Measurements from ENCODE around the gene MAGI2.

Gene MAGI2

GRCh38 chr7:79377097-79377496 lies 76.4 kb downstream of the MAGI2 start:
- Histone ChIP-seq H3K27me3 (ENCODE audit: control insufficient read depth, insufficient read depth, low read length) (no peaks in the 10 kb centered on the region), H3K4me3 (ENCODE audit: low read depth, low read length) (no peak overlapping the region), H3K36me3 (ENCODE audit: control insufficient read depth, insufficient read depth, low read length) (no peaks in the 10 kb centered on the region), H3K9me3 (ENCODE audit: control insufficient read depth, insufficient read depth, low read depth, low read length) (no peaks in the 10 kb centered on the region), H3K4me1 (ENCODE audit: control insufficient read depth, insufficient read depth, low read length) (no peaks in the 10 kb centered on the region), H3K27ac (ENCODE audit: low read depth, low read length) (no peak overlapping the region), H3K9ac (ENCODE audit: low read length) (no peak overlapping the region)

GRCh38 chr7:79376299-79377025 lies 77.0 kb downstream of the MAGI2 start:
- H3K9ac ChIP-seq (ENCODE audit: low read length): no peak overlapping the region
- no peaks in the 10 kb centered on the region for H3K9me3 ChIP-seq (ENCODE audit: control insufficient read depth, insufficient read depth, low read depth, low read length)
- no peaks in the 10 kb centered on the region for H3K36me3 ChIP-seq (ENCODE audit: control insufficient read depth, insufficient read depth, low read length)
- no peaks in the 10 kb centered on the region for H3K4me1 ChIP-seq (ENCODE audit: control insufficient read depth, insufficient read depth, low read length)
- H3K27me3 ChIP-seq (ENCODE audit: control insufficient read depth, insufficient read depth, low read length): no peaks in the 10 kb centered on the region
- H3K4me3 ChIP-seq (ENCODE audit: low read depth, low read length): no peak overlapping the region
- H3K27ac ChIP-seq (ENCODE audit: low read depth, low read length): no peak overlapping the region

DNA sequence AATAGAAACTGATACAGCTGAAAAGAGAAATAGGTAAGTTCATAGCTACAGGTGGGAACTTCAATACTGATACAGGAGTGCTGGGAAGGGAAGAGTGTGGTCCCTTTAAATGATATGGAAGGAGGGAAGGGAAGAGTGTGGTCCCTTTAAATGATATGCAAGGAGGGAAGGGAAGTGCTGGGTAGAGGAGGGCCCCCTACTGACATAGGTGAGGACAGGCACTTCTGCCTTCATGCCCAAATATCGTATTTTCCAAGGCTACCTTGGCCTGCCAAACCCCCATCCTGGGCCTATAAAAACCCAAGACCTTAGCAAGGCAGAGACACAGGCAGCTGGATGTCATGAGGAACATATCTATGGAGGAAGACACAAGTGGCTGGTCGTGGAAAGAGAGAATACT lies 92.3 kb downstream of the MAGI2 start:
- Histone ChIP-seq H3K36me3 (ENCODE audit: control insufficient read depth, insufficient read depth, low read length) (no peaks in the 10 kb centered on the region), H3K4me1 (ENCODE audit: control insufficient read depth, insufficient read depth, low read length) (no peaks in the 10 kb centered on the region), H3K9me3 (ENCODE audit: control insufficient read depth, insufficient read depth, low read depth, low read length) (no peaks in the 10 kb centered on the region), H3K4me3 (ENCODE audit: low read depth, low read length) (no peak overlapping the region), H3K27ac (ENCODE audit: low read depth, low read length) (no peak overlapping the region), H3K9ac (ENCODE audit: low read length) (no peak overlapping the region), H3K27me3 (ENCODE audit: control insufficient read depth, insufficient read depth, low read length) (no peaks in the 10 kb centered on the region)

GRCh38 chr7:79359827-79360226 lies 93.6 kb downstream of the MAGI2 start:
- Histone ChIP-seq H3K27me3 (ENCODE audit: control insufficient read depth, insufficient read depth, low read length) (no peaks in the 10 kb centered on the region), H3K9me3 (ENCODE audit: control insufficient read depth, insufficient read depth, low read depth, low read length) (no peaks in the 10 kb centered on the region), H3K9ac (ENCODE audit: low read length) (no peak overlapping the region), H3K36me3 (ENCODE audit: control insufficient read depth, insufficient read depth, low read length) (no peaks in the 10 kb centered on the region), H3K4me3 (ENCODE audit: low read depth, low read length) (no peak overlapping the region), H3K4me1 (ENCODE audit: control insufficient read depth, insufficient read depth, low read length) (no peaks in the 10 kb centered on the region), H3K27ac (ENCODE audit: low read depth, low read length) (no peak overlapping the region)

- Histone ChIP-seq H3K36me3 (ENCODE audit: control insufficient read depth, insufficient read depth, low read length) (no peaks in the 10 kb centered on the region), H3K27me3 (ENCODE audit: control insufficient read depth, insufficient read depth, low read length) (no peaks in the 10 kb centered on the region), H3K27ac (ENCODE audit: low read depth, low read length) (no peak overlapping the region), H3K4me1 (ENCODE audit: control insufficient read depth, insufficient read depth, low read length) (no peaks in the 10 kb centered on the region), H3K9ac (ENCODE audit: low read length) (no peak overlapping the region), H3K4me3 (ENCODE audit: low read depth, low read length) (no peak overlapping the region), H3K9me3 (ENCODE audit: control insufficient read depth, insufficient read depth, low read depth, low read length) (no peaks in the 10 kb centered on the region)
Observed at GRCh38 chr7:79357101-79357500, 96.4 kb downstream of the MAGI2 start.

DNA sequence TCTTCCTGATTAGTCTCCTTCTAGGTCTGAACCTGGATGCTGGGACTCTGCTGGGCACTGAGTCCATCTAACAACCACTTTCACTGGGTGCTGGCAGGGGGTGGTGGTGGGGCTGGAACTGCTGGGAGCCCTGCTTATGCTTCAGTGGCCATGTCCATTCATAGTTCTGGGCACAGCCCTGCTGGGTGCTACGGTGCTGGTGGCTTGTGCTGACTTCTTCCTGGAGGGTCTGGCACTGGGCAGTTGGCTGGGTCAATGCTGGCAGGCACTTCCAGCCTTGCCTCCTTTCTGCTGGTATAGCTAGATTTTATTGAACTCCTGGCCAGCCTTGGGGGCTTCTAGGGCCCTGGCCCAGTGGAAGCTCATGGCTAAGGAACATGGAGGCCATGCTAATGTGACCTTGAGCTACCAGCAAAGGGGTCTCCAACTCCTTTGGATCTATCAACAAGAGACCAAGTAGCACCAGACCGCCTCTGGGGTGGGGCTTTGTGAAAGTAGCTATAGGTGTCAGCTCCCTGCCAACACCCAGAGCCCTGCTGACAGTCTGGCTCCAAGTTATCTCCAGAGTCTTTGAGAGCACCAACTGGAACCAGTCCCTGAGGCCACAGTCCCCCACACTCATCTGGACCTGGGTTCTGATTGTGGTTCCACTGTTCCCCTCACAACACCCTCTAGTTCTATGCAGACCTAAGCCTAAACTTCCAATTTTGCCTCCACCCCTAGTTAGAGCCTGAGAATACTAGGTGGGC lies 99.6 kb downstream of the MAGI2 start:
- Histone ChIP-seq H3K27ac (ENCODE audit: low read depth, low read length) (no peak overlapping the region), H3K9me3 (ENCODE audit: control insufficient read depth, insufficient read depth, low read depth, low read length) (no peaks in the 10 kb centered on the region), H3K4me1 (ENCODE audit: control insufficient read depth, insufficient read depth, low read length) (no peaks in the 10 kb centered on the region), H3K4me3 (ENCODE audit: low read depth, low read length) (no peak overlapping the region), H3K9ac (ENCODE audit: low read length) (no peak overlapping the region), H3K27me3 (ENCODE audit: control insufficient read depth, insufficient read depth, low read length) (no peaks in the 10 kb centered on the region), H3K36me3 (ENCODE audit: control insufficient read depth, insufficient read depth, low read length) (no peaks in the 10 kb centered on the region)

- no peaks in the 10 kb centered on the region for H3K27me3 ChIP-seq (ENCODE audit: control insufficient read depth, insufficient read depth, low read length)
- H3K4me3 ChIP-seq (ENCODE audit: low read depth, low read length): no peak overlapping the region
- no peaks in the 10 kb centered on the region for H3K4me1 ChIP-seq (ENCODE audit: control insufficient read depth, insufficient read depth, low read length)
- no peaks in the 10 kb centered on the region for H3K36me3 ChIP-seq (ENCODE audit: control insufficient read depth, insufficient read depth, low read length)
- no peaks in the 10 kb centered on the region for H3K9me3 ChIP-seq (ENCODE audit: control insufficient read depth, insufficient read depth, low read depth, low read length)
- no peak overlapping the region for H3K9ac ChIP-seq (ENCODE audit: low read length)
- no peak overlapping the region for H3K27ac ChIP-seq (ENCODE audit: low read depth, low read length)
Observed at GRCh38 chr7:79352323-79352722, 101.1 kb downstream of the MAGI2 start.

DNA sequence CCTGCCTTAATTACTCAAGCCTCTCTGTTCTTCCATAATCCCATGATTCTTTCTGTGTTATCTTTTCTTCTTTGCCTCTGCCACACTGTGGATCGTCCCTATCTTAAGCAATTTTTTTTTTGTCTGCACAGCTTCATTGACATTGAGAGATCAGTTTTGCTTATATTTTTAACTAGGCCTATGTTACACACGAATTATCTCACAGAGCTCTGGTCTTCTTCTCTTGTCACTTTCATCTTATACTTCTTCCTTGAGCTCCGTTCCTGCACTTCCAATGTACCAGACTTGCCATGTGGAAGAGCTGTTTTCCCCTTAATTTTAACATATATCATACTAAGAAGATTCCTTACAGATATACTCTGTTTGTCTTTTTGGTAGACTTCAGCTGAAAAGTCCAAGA lies 106.1 kb downstream of the MAGI2 start:
- no peaks in the 10 kb centered on the region for H3K4me1 ChIP-seq (ENCODE audit: control insufficient read depth, insufficient read depth, low read length)
- H3K9ac ChIP-seq (ENCODE audit: low read length): no peak overlapping the region
- no peaks in the 10 kb centered on the region for H3K36me3 ChIP-seq (ENCODE audit: control insufficient read depth, insufficient read depth, low read length)
- no peak overlapping the region for H3K27ac ChIP-seq (ENCODE audit: low read depth, low read length)
- no peak overlapping the region for H3K4me3 ChIP-seq (ENCODE audit: low read depth, low read length)
- H3K27me3 ChIP-seq (ENCODE audit: control insufficient read depth, insufficient read depth, low read length): no peaks in the 10 kb centered on the region
- no peaks in the 10 kb centered on the region for H3K9me3 ChIP-seq (ENCODE audit: control insufficient read depth, insufficient read depth, low read depth, low read length)

- no peak overlapping the region for H3K4me3 ChIP-seq (ENCODE audit: low read depth, low read length)
- H3K36me3 ChIP-seq (ENCODE audit: control insufficient read depth, insufficient read depth, low read length): no peaks in the 10 kb centered on the region
- no peaks in the 10 kb centered on the region for H3K9me3 ChIP-seq (ENCODE audit: control insufficient read depth, insufficient read depth, low read depth, low read length)
- no peak overlapping the region for H3K27ac ChIP-seq (ENCODE audit: low read depth, low read length)
- H3K9ac ChIP-seq (ENCODE audit: low read length): no peak overlapping the region
- H3K27me3 ChIP-seq (ENCODE audit: control insufficient read depth, insufficient read depth, low read length): no peaks in the 10 kb centered on the region
- H3K4me1 ChIP-seq (ENCODE audit: control insufficient read depth, insufficient read depth, low read length): no peaks in the 10 kb centered on the region
Observed at GRCh38 chr7:79341902-79342301, 111.6 kb downstream of the MAGI2 start.

GRCh38 chr7:79340212-79340611 lies 113.3 kb downstream of the MAGI2 start:
- H3K9me3 ChIP-seq (ENCODE audit: control insufficient read depth, insufficient read depth, low read depth, low read length): no peaks in the 10 kb centered on the region
- no peaks in the 10 kb centered on the region for H3K36me3 ChIP-seq (ENCODE audit: control insufficient read depth, insufficient read depth, low read length)
- H3K9ac ChIP-seq (ENCODE audit: low read length): no peak overlapping the region
- no peaks in the 10 kb centered on the region for H3K27me3 ChIP-seq (ENCODE audit: control insufficient read depth, insufficient read depth, low read length)
- H3K4me3 ChIP-seq (ENCODE audit: low read depth, low read length): no peak overlapping the region
- H3K4me1 ChIP-seq (ENCODE audit: control insufficient read depth, insufficient read depth, low read length): no peaks in the 10 kb centered on the region
- no peak overlapping the region for H3K27ac ChIP-seq (ENCODE audit: low read depth, low read length)

- no peaks in the 10 kb centered on the region for H3K9me3 ChIP-seq (ENCODE audit: control insufficient read depth, insufficient read depth, low read depth, low read length)
- H3K9ac ChIP-seq (ENCODE audit: low read length): no peak overlapping the region
- H3K27me3 ChIP-seq (ENCODE audit: control insufficient read depth, insufficient read depth, low read length): no peaks in the 10 kb centered on the region
- H3K36me3 ChIP-seq (ENCODE audit: control insufficient read depth, insufficient read depth, low read length): no peaks in the 10 kb centered on the region
- H3K4me3 ChIP-seq (ENCODE audit: low read depth, low read length): no peak overlapping the region
- no peaks in the 10 kb centered on the region for H3K4me1 ChIP-seq (ENCODE audit: control insufficient read depth, insufficient read depth, low read length)
- H3K27ac ChIP-seq (ENCODE audit: low read depth, low read length): no peak overlapping the region
Observed at GRCh38 chr7:79339208-79339925, 114.1 kb downstream of the MAGI2 start.

Data from HUES6 (cell line).